Neural cell (in vitro differentiated cells): ENCODE data around the gene HIP1R. TPM values are rescaled to one million over a fixed set of nuclear protein-coding genes. Genes with fewer than 3 reads are reported as not detected.

ENCODE experiments used
- H2AFZ ChIP-seq: fragments of 200-600, 300-800 bp; sonication (generic), shearing (Covaris generic); 2 replicates; pipeline ENCODE4 v1.6.0; 2014; ENCODE audit warnings: low read depth, mild to moderate bottlenecking, antibody characterized with exemption, low read length, moderate library complexity
- H3F3A ChIP-seq: fragments of 200-600 bp; shearing (Covaris generic); 2 replicates; pipeline ENCODE4 v1.6.1; 2016; ENCODE audit warnings: mild to moderate bottlenecking, moderate library complexity, mixed read lengths, antibody characterized with exemption, low read length; ENCODE audit not compliant: insufficient read depth, poor library complexity, severe bottlenecking
- H3K27ac ChIP-seq: fragments of 200-600, 300-800 bp; sonication (generic), shearing (Covaris generic); 2 replicates; pipeline ENCODE4 v1.5.1; 2014; ENCODE audit warnings: mild to moderate bottlenecking, low read length, moderate library complexity
- H3K27me3 ChIP-seq: fragments of 300-800, 200-600 bp; sonication (generic), shearing (Covaris generic); 2 replicates; pipeline ENCODE4 v1.6.0; 2014; ENCODE audit warnings: mild to moderate bottlenecking, low read depth, low read length, moderate library complexity; ENCODE audit not compliant: insufficient read depth
- H3K36me3 ChIP-seq: fragments of 300-800, 200-600 bp; sonication (generic), shearing (Covaris generic); 2 replicates; pipeline ENCODE4 v1.5.1; 2014; ENCODE audit warnings: mild to moderate bottlenecking, antibody characterized with exemption, low read length, moderate library complexity; ENCODE audit not compliant: insufficient read depth
- H3K4me2 ChIP-seq: fragments of 300-800, 200-600 bp; sonication (generic), shearing (Covaris generic); 2 replicates; pipeline ENCODE4 v1.6.0; 2014; ENCODE audit warnings: mild to moderate bottlenecking, low read length
- H3K4me3 ChIP-seq: fragments of 300-800, 200-600 bp; sonication (generic), shearing (Covaris generic); 2 replicates; pipeline ENCODE4 v1.5.1; 2014; ENCODE audit warnings: mild to moderate bottlenecking, low read length, moderate library complexity
- H3K79me2 ChIP-seq: fragments of 200-600 bp; shearing (Covaris generic); replicated peaks from 2 replicates; pipeline ENCODE4 v1.6.0; 2014; ENCODE audit warnings: mild to moderate bottlenecking, low read length, moderate library complexity; ENCODE audit not compliant: insufficient read depth
- H3K9ac ChIP-seq: fragments of 300-800, 200-600 bp; sonication (generic), shearing (Covaris generic); 2 replicates; pipeline ENCODE4 v1.6.1; 2016; ENCODE audit warnings: mild to moderate bottlenecking, low read length, mixed read lengths
- H3K9me2 ChIP-seq: fragments of 200-600 bp; shearing (Covaris generic); 2 replicates; pipeline ENCODE4 v1.6.1; 2016; ENCODE audit warnings: mild to moderate bottlenecking, low read length, mixed read lengths; ENCODE audit not compliant: insufficient read depth
- H3K9me3 ChIP-seq: fragments of 200-600, 300-800 bp; sonication (generic), shearing (Covaris generic); 2 replicates; pipeline ENCODE4 v1.6.1; 2016; ENCODE audit warnings: mild to moderate bottlenecking, mixed run types, low read length, moderate library complexity, mixed read lengths
- H4K20me1 ChIP-seq: fragments of 200-600 bp; shearing (Covaris generic); 2 replicates; pipeline ENCODE4 v1.6.1; 2016; ENCODE audit warnings: mild to moderate bottlenecking, mixed run types; ENCODE audit not compliant: insufficient read depth
- CTCF ChIP-seq: fragments of 450-650 bp; IDR thresholded peaks from 2 replicates; pipeline ENCODE4 v1.5.1; 2014; ENCODE audit warnings: antibody characterized with exemption, mild to moderate bottlenecking, moderate library complexity; ENCODE audit not compliant: poor library complexity, severe bottlenecking
- EP300 ChIP-seq: fragments of 450-650 bp; conservative IDR thresholded peaks from 2 replicates; pipeline ENCODE4 v1.6.1; 2014; ENCODE audit warnings: antibody characterized with exemption, mild to moderate bottlenecking, moderate library complexity; ENCODE audit not compliant: poor library complexity, severe bottlenecking
- EZH2 ChIP-seq: fragments of 200-600, 300-800 bp; shearing (Covaris generic), sonication (generic); IDR thresholded peaks from 2 replicates; pipeline ENCODE4 v1.6.1; 2014; ENCODE audit warnings: antibody characterized with exemption, low read length, borderline replicate concordance, mild to moderate bottlenecking; ENCODE audit not compliant: insufficient read depth, poor library complexity, severe bottlenecking
- MXI1 ChIP-seq: fragments of 450-650 bp; conservative IDR thresholded peaks from 2 replicates; pipeline ENCODE4 v1.6.1; 2014; ENCODE audit warnings: antibody characterized with exemption, mild to moderate bottlenecking; ENCODE audit not compliant: poor library complexity, severe bottlenecking
- POLR2AphosphoS5 ChIP-seq: IDR thresholded peaks from 2 replicates; pipeline ENCODE4 v1.6.1; 2012
- RAD21 ChIP-seq: fragments of 450-650 bp; conservative IDR thresholded peaks from 2 replicates; pipeline ENCODE4 v1.6.1; 2014; ENCODE audit warnings: antibody characterized with exemption, mild to moderate bottlenecking, moderate library complexity
- REST ChIP-seq: IDR thresholded peaks from 2 replicates; pipeline ENCODE4 v1.6.1; 2012; ENCODE audit warnings: borderline replicate concordance
- SMC3 ChIP-seq: fragments of 450-650 bp; conservative IDR thresholded peaks from 2 replicates; pipeline ENCODE4 v1.6.1; 2014; ENCODE audit warnings: antibody characterized with exemption, mild to moderate bottlenecking, moderate library complexity; ENCODE audit not compliant: poor library complexity
- TAF1 ChIP-seq: IDR thresholded peaks from 2 replicates; pipeline ENCODE4 v1.6.1; 2012; ENCODE audit warnings: low read depth
- polyA plus RNA-seq: library from polyadenylated mRNA; depleted of rRNA; stranded (reverse); fragments of >200 nt; gene quantifications from 2 replicates; pipeline ENCODE4 v1.2.3, GENCODE V29; 2014

HIP1R gene
- polyA plus RNA-seq, 1 donor from 2014 or later = 270 TPM

- Histone ChIP-seq H3K9me3 (no peaks in the 10 kb centered on the region), H3K9ac (no peak overlapping the region), H3K4me2 (peak overlapping the region; percentile 78), H3K4me3 (peak overlapping the region; percentile 84), H2AFZ (no peak overlapping the region), H3K79me2 (peaks cover 56% of the 10 kb centered on the region), H3K36me3 (peaks cover 7% of the 10 kb centered on the region), H3K27me3 (no peaks in the 10 kb centered on the region), H3K27ac (no peak overlapping the region), H4K20me1 (peaks cover 36% of the 10 kb centered on the region), H3F3A (peaks cover 3% of the 10 kb centered on the region), H3K9me2 (no peaks in the 10 kb centered on the region)
- TF ChIP-seq TAF1 = no peak
- no peak for TF ChIP-seq POLR2AphosphoS5
- no peak for TF ChIP-seq RAD21
- TF ChIP-seq EZH2 = no peak
- no peak for TF ChIP-seq SMC3
- TF ChIP-seq MXI1 = no peak
- no peak for TF ChIP-seq EP300
- TF ChIP-seq CTCF = no peak
- no peak for TF ChIP-seq REST
Measured at GRCh38 chr12:122837306-122838265, 2.3 kb downstream of the HIP1R start.

- no peak for TF ChIP-seq CTCF
- TF ChIP-seq TAF1 = no peak
- no peak for TF ChIP-seq RAD21
- TF ChIP-seq EZH2 = no peak
- no peak for TF ChIP-seq REST
- TF ChIP-seq EP300 = no peak
- no peak for TF ChIP-seq MXI1
- no peak for TF ChIP-seq POLR2AphosphoS5
- TF ChIP-seq SMC3 = no peak
- no peak overlapping the region for H3K27ac ChIP-seq
- H3K27me3 ChIP-seq = no peaks in the 10 kb centered on the region
- peaks cover 45% of the 10 kb centered on the region for H4K20me1 ChIP-seq
- no peaks in the 10 kb centered on the region for H3K9me2 ChIP-seq
- H2AFZ ChIP-seq = no peak overlapping the region
- H3K9ac ChIP-seq = no peak overlapping the region
- peaks cover 59% of the 10 kb centered on the region for H3K79me2 ChIP-seq
- no peaks in the 10 kb centered on the region for H3K9me3 ChIP-seq
- H3K36me3 ChIP-seq = peaks cover 7% of the 10 kb centered on the region
- H3K4me3 ChIP-seq = peak overlapping the region; percentile 10
- H3F3A ChIP-seq = peaks cover 3% of the 10 kb centered on the region
- H3K4me2 ChIP-seq = no peak overlapping the region
Measured at GRCh38 chr12:122838841-122839240, 3.6 kb downstream of the HIP1R start.
